NOMO-1 treated with DMSO at 0.1 percent for 48 hours (cell line): ENCODE results near the gene PCDH18.

Source experiments
- DNase-seq: peaks from one replicate; lab custom pipeline; 2025; ENCODE audit not compliant: unreplicated experiment; lab: John Stamatoyannopoulos, UW

The PCDH18 gene

DNA sequence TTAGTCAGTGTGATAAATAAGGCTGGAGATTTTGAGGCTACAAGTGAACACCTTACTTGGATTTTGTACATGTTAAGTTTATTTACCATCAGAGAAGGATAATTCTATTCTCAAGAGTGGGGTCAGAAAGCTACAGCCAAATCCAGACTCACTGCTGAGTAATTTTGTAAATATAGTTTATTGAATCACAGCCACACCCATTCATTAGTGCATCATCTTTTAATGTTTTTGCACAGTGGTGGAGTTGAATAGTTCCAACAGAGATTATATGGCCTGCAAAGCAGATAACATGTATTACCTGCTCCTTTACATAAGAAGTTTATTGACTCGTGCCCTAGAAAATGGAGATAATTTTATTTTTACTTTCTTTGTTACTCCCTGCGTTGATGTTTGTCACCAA, 60.4 kb downstream of the PCDH18 start:
- no peak for DNase-seq

DNA sequence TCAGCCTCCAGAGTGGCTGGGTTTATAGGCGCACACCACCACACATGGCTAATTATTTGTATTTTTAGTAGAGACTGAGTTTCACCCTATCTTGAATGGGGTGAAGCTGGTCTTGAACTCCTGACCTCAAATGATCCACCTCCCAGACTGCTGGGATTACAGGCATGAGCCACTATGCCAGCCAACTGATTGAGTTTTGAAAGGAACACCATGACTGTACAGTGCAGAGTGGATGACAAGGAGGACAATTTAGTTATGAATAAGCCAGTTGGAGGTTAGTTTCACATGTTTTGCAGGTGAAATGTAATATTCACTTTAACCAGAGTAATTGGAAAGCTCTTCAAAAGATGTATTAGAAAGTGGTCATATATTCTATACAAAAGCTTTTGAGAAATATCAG, 60.8 kb downstream of the PCDH18 start:
- no peak for DNase-seq

DNA sequence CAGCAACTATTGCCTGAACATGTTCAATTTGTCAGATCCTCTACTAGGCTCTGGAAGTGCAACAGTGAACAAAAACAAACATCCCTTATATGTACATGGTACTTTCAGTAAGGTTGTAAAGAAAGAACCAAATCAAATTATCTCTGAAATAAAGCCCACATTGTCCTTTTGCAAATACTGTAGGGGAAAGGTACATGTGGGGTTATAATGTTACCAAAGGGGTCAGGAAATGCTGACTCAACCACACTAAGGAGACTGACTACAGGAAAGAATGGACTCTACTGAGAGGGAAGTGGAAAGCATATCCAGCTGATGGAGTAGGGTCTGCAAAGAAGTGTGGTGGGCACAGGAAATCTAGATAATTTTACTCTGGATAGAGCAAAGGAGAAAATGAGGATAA, 61.5 kb downstream of the PCDH18 start:
- no peak for DNase-seq
